Right hindlimb (tissue), 1 donor: ENCODE results near the gene SNX11.
"Not testable (repeated sequence)": the region's sequence is repeated elsewhere in the genome, so short reads cannot be mapped to it uniquely, and the experiment has no call there.

Experiments
- DNase-seq: peaks from one replicate; pipeline ENCODE4 v3.0.0-alpha.2; 2018

The SNX11 gene, protein sequence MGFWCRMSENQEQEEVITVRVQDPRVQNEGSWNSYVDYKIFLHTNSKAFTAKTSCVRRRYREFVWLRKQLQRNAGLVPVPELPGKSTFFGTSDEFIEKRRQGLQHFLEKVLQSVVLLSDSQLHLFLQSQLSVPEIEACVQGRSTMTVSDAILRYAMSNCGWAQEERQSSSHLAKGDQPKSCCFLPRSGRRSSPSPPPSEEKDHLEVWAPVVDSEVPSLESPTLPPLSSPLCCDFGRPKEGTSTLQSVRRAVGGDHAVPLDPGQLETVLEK

DNA sequence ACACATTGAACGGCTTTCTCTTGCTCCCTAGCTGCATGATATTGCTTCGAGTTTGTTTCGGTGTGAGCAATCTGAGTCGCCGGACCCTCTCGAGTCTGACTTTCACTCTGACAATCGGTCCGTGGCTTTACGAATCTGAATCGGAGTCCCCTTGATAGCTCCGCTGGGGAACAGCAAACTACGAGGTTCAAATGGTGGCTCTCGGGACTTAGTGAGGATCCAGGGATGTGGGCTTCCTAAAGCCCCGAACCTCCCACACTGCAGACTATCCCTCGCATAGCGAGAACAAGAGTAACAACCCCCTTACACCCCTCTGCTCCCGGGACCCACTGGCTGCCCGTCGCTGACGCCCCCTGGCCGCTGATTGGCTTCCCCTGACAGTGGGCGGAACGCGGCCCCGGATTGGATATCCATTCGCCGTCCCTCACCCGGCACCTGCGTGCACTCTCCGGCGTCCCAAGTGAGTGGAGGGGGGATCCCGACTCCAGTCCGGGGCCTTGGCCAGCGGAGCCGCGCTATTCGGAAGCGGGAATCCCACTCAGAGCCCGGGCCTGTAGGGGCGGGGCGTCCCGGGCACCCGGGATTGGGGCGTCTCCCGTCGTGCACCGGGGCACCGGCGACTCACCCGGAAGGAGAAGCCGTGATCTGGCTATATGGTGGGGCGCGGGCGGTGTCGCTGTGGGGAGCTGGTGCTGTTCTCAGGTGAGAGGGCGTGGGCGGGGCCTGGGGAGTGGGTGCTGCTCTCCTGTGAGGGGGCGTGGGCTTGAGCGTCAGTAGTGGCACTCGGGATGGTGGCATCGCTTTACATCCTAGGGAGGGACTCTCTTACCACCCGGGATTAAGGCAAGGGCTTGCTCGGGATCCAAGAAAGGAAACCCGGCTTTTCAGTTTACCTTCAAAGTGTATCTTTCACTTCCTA is at the start of gene SNX11:
Gene SNX11, plus strand, starts transcription at position 630 of the 919 bp plus-strand sequence. CDS start 4,278 bp downstream, outside the sequence.
- peak; percentile 94 for DNase-seq

DNA sequence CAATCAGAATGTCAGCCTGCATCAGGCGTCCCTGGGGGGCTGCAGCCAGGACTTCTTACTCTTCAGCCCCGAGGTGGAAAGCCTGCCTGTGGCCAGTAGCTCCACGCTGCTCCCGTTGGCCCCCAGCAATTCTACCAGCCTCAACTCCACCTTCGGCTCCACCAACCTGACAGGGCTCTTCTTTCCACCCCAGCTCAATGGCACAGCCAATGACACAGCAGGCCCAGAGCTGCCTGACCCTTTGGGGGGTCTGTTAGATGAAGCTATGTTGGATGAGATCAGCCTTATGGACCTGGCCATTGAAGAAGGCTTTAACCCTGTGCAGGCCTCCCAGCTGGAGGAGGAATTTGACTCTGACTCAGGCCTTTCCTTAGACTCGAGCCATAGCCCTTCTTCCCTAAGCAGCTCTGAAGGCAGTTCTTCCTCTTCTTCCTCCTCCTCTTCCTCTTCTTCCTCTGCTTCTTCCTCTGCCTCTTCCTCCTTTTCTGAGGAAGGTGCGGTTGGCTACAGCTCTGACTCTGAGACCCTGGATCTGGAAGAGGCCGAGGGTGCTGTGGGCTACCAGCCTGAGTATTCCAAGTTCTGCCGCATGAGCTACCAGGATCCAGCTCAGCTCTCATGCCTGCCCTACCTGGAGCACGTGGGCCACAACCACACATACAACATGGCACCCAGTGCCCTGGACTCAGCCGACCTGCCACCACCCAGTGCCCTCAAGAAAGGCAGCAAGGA is 49.0 kb upstream of the SNX11 start:
- no peak for DNase-seq

GRCh38 chr17:48059125-48059668 is 48.4 kb upstream of the SNX11 start:
- no peak for DNase-seq

DNA sequence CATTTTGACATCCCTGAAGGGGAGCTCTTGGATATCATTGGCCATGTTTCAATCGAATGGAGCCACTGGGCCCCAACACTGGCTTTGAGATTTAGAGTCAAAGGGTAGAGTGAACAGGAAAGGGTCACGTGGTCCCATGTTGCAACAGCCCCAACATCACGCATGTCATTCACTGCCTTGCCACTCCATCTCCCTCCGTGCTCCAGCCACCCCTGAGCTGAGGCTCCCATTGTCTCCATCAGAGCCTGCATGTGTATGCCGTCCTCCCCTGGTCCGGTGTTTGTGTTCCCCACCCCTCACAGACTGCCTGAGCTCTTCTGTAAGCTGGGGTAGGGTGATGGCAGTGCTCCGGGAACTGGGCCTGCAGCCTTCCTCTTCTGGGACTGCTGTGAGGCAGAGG is 47.3 kb upstream of the SNX11 start:
- no peak for DNase-seq

- no peak for DNase-seq
Measured at GRCh38 chr17:48062273-48062672, 45.3 kb upstream of the SNX11 start.

DNA sequence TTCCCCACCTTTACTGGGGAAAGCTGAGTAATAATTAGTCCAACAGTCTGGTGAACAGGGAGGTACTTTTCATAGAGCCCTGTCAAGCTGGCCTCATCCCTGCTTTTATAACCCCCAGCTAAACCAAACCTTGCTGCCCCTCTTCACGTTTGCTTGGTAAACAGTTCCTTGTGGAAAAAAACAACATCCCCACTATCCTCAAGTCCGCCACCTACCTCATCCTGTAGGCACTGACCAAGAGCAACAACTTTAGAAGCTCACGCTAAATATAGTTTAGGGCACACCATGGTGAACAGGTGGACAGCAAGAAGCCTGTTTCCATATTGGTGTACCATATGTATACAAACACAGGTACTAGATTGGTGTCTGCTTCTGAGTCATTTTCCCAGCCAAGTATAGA is 42.9 kb upstream of the SNX11 start:
- DNase-seq, result no peak

DNA sequence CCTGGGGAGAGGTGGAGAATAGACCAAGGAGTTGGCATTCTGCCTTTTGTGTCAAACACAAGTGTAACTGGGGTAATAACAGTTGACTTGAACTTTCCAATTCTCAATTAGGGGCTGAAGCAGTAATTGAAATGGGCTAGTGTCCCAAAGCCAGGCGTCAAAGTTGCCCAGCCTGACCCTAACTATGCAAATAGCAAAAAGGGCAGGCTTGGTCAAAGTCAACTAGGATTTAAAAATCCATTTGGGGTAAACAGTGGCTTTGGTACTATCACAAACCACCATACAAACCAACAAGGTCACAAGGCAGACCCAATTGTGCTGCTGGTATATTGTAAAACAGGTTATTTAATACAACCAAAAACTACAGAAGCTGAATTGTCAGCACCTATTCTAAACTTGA is 41.4 kb upstream of the SNX11 start:
- DNase-seq, result no peak

GRCh38 chr17:48066656-48067055 is 40.9 kb upstream of the SNX11 start:
- DNase-seq, result no peak

DNA sequence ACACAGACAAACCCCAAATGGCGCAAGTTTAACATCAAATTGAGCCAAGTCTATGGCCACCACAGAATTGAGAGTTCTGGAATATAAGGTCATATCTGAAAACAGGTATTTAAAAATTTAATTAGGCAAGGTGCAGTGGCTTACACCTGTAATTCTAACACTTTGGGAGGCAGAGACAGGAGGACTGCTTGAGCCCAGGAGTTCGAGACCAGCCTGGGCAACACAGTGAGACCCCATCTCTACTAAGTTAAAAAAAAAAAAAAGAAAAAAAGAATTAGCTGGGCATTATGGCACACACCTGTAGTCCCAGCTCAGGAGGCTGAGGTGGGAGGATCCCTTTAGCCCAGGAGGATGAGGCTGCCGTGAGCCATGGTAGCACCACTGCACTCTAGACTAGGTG is 40.3 kb upstream of the SNX11 start:
- no peak for DNase-seq

DNA sequence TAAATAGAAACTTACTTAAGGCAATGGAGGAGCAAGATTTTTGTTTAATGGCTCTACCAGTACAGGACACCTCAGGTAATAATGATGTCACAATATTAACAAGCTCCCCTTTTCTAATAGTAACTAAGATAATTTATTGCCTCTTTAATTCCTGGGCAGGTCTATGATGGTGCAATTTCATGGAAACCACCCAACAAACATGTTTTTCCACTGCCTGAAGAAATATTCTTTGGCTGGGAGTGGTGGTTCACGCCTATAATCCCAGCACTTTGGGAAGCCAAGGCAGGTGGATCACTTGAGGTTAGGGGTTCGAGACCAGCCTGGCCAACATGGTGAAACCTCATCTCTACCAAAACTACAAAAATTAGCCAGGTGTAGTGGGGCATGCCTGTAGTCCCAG is 39.8 kb upstream of the SNX11 start:
- not testable (repeated sequence) for DNase-seq

GRCh38 chr17:48068491-48068961 is 39.0 kb upstream of the SNX11 start:
- no peak for DNase-seq

GRCh38 chr17:48070195-48070594 is 37.4 kb upstream of the SNX11 start:
- no peak for DNase-seq

DNA sequence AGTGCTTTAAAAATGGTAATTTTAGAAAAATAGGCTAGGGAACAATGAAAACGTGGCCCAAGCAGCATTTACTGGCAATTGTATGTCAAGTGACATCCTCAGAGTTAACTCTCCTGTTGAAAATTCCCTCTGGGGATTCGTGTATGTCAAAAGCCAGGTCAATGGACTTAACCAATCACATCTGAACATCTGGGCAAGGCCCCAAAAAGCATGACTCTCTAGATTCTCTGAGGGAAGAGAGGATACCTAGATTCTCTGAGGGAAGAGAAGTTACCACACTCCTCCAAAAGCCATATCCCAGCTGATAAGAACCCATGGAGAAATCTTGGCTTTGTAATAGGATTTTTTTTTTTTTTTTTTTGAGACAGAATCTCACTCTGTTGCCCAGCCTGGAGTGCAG is 35.9 kb upstream of the SNX11 start:
- no peak for DNase-seq

DNA sequence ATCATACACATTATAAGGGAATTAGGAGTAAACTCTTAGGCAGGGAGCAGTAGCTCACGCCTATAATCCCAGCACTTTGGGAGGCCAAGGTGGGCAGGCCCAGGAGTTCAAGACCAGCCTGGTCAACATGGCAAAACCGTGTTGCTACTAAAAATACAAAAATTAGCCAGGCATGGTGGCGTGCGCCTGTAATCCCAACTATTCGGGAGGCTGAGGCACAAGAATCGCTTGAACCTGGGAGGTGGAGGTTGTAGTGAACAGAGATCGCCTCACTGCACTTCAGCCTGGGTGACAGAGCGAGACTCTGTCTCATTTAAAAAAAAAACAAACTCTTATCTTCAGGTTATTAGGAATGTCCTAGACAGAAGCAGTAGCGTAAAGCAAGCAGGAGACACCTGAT is 34.8 kb upstream of the SNX11 start:
- not testable (repeated sequence) for DNase-seq

- not testable (repeated sequence) for DNase-seq
Measured at GRCh38 chr17:48073566-48074094, 33.9 kb upstream of the SNX11 start.

- DNase-seq, result peak; percentile 77
Measured at GRCh38 chr17:48074322-48075081, 33.1 kb upstream of the SNX11 start.

- not testable (repeated sequence) for DNase-seq
Measured at GRCh38 chr17:48077152-48077551, 30.4 kb upstream of the SNX11 start.

DNA sequence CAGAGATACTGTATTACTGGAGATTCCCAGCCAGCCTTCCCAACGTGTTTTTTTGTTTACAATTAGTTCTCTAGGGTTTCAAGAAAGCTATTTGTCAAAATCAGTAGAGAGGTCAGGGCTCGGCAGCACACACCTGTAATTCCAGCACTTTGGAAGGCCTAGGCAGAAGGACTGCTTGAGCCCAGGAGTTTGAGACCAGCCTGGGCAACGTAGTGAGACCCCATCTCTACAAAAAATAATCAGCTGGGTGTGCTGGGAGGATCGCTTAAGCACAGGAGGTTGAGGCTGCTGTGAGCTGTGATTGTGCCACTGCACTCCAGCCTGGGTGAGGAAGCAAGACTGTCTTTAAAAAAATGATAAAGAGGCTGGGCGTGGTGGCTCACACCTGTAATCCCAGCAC is 25.7 kb upstream of the SNX11 start:
- DNase-seq, result no peak

- no peak for DNase-seq
Measured at GRCh38 chr17:48084932-48085331, 22.6 kb upstream of the SNX11 start.

GRCh38 chr17:48093341-48094045 is 14.1 kb upstream of the SNX11 start:
- DNase-seq, result no peak

DNA sequence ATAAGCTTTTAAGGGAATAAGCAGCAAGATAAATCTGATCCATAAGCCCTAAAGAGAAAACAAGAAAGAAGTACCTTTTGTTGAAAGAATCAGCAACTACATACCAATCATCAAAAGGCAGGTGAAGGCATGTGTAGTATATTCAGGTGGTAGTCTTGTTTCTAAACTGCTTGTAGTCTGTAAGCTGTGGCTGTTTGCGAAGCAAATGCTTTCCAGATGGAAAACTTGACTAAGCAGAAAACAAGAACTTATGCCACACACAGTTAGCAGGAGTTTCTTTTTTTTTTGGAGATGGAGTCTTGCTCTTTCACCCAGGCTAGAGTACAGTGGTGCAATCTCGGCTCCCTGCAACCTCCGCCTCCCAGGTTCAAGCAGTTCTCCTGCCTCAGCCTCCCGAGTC is 12.0 kb upstream of the SNX11 start:
- DNase-seq, result no peak
